GM12878 (cell line): ENCODE results near the gene PKN2. TPM values are rescaled to one million over a fixed set of nuclear protein-coding genes. Genes with fewer than 3 reads are reported as not detected.

Experiments used
- ATAC-seq: fragments of 200-7000 bp; cut with Tn5 transposase; 3 replicates; pipeline ENCODE4 v1.9.1; 2020; ENCODE audit warnings: mild to moderate bottlenecking, moderate library complexity
- BruUV-seq: library from RNA; stranded (reverse); fragments of 400-500 nt; replicated peaks from 2 replicates; lab custom pipeline; 2021; lab: Mats Ljungman, UMichigan
- CTCF ChIA-PET: fragments of 300-600 bp; sonication (Branson Sonifier 250); formaldehyde crosslinking; extraction: SDS; loops from one replicate; lab custom pipeline; 2021; ENCODE audit warnings: inconsistent platforms; lab: Yijun Ruan, JAX
- POLR2A ChIA-PET: fragments of 350-600 bp; formaldehyde crosslinking; extraction: SDS; loops from one replicate; lab custom pipeline; 2021; ENCODE audit warnings: inconsistent platforms; lab: Charles Lee
- RAD21 ChIA-PET: fragments of 300-600 bp; sonication (Branson Sonifier 250); formaldehyde crosslinking; loops from one replicate; lab custom pipeline; 2023; ENCODE audit warnings: antibody characterized with exemption; ENCODE audit not compliant: unreplicated experiment; lab: Charles Lee
- SMC1A ChIA-PET: fragments of 300-600 bp; sonication (Branson Sonifier 250); formaldehyde crosslinking; loops from one replicate; lab custom pipeline; 2023; ENCODE audit not compliant: unreplicated experiment, uncharacterized antibody; lab: Charles Lee
- DNase-seq: peaks from one replicate; pipeline ENCODE4 v3.0.0-alpha.2; 2011; ENCODE audit warnings: low read depth, low spot score
- FAIRE-seq: peaks from 3 replicates; lab custom pipeline; 2011; peaks lifted over from hg19 to GRCh38; lab: Jason Lieb, UNC
- H2AFZ ChIP-seq: 2 replicates; pipeline ENCODE4 v1.6.0; 2011; ENCODE audit warnings: low read depth, low read length, control low read depth; ENCODE audit not compliant: control insufficient read depth
- H3K27ac ChIP-seq: 2 replicates; pipeline ENCODE4 v1.5.1; 2011; ENCODE audit warnings: control low read depth; ENCODE audit not compliant: control insufficient read depth, insufficient read depth
- H3K27me3 ChIP-seq, 2 experiments: replicated peaks in 1 of 2; 2 replicates each; pipeline versions ENCODE4 v1.6.0 to v1.6.1; 2011; ENCODE audit warnings: low read length in 1 of 2; ENCODE audit not compliant: control insufficient read depth in 2 of 2, insufficient read depth in 2 of 2
- H3K36me3 ChIP-seq, 2 experiments: 2 replicates each; pipeline ENCODE4 v1.5.1; 2011; ENCODE audit warnings: low read length in 1 of 2; ENCODE audit not compliant: control insufficient read depth in 2 of 2, insufficient read depth in 2 of 2
- H3K4me1 ChIP-seq: 2 replicates; pipeline ENCODE4 v1.6.1; 2011; ENCODE audit warnings: mild to moderate bottlenecking, low read length, moderate library complexity, mixed read lengths; ENCODE audit not compliant: control insufficient read depth, insufficient read depth
- H3K4me2 ChIP-seq: 2 replicates; pipeline ENCODE4 v1.6.0; 2011; ENCODE audit warnings: control low read depth; ENCODE audit not compliant: control insufficient read depth, insufficient read depth
- H3K4me3 ChIP-seq: fragments of 200-600 bp; sonication (generic); 2 replicates; pipeline ENCODE4 v1.5.1; 2016
- H3K79me2 ChIP-seq: 2 replicates; pipeline ENCODE4 v1.6.0; 2011; ENCODE audit warnings: low read length; ENCODE audit not compliant: control insufficient read depth, insufficient read depth
- H3K9ac ChIP-seq: 2 replicates; pipeline ENCODE4 v1.8.0; 2011; ENCODE audit warnings: low read length, control low read depth, mixed read lengths; ENCODE audit not compliant: control insufficient read depth, insufficient read depth
- H3K9me3 ChIP-seq: replicated peaks from 3 replicates; pipeline ENCODE4 v1.5.1; 2011; ENCODE audit warnings: mild to moderate bottlenecking, low read length; ENCODE audit not compliant: control insufficient read depth, insufficient read depth
- H4K20me1 ChIP-seq: 2 replicates; pipeline ENCODE4 v1.6.0; 2011; ENCODE audit not compliant: control insufficient read depth, insufficient read depth
- CUX1 ChIP-seq: IDR thresholded peaks from 2 replicates; pipeline ENCODE4 v1.6.1; 2012; ENCODE audit warnings: improper control_type of control experiment, low read depth, low read length; ENCODE audit not compliant: insufficient replicate concordance
- JUNB ChIP-seq: IDR thresholded peaks from 2 replicates; pipeline ENCODE4 v1.6.1; 2016; ENCODE audit warnings: antibody characterized with exemption, mild to moderate bottlenecking
- MEF2A ChIP-seq: IDR thresholded peaks from 2 replicates; pipeline ENCODE4 v1.6.1; 2011; ENCODE audit warnings: low read depth, mild to moderate bottlenecking, low read length, moderate library complexity; ENCODE audit not compliant: insufficient read depth
- POLR2AphosphoS2 ChIP-seq: IDR thresholded peaks from 2 replicates; pipeline ENCODE4 v1.6.1; 2011; ENCODE audit warnings: low read depth, mild to moderate bottlenecking, low read length, improper control_type of control experiment, moderate library complexity
- REST ChIP-seq: IDR thresholded peaks from 2 replicates; pipeline ENCODE4 v1.6.1; 2012; ENCODE audit warnings: mild to moderate bottlenecking, low read depth, low read length
- SMAD5 ChIP-seq: IDR thresholded peaks from 2 replicates; pipeline ENCODE4 v1.6.1; 2016; ENCODE audit warnings: antibody characterized with exemption, low read depth
- WGBS: methylation state at CpG from one replicate; pipeline ENCODE4 v1.1.6; 2016; ENCODE audit warnings: low lambda C conversion rate; ENCODE audit not compliant: insufficient replicate concordance, insufficient coverage; ENCODE audit errors: missing lambda C conversion rate; 5-methylcytosine and 5-hydroxymethylcytosine counted together
- in situ Hi-C: fragments of 300-500 bp; cut with MboI; formaldehyde crosslinking; loops from 9 replicates; pipeline ENCODE4 v1.14.3; 2018; ENCODE audit warnings: mixed read lengths
- intact Hi-C: fragments of 100-400 bp; cut with micrococcal nuclease; formaldehyde crosslinking; loops from one replicate; pipeline ENCODE4 v1.14.2; 2022; ENCODE audit not compliant: unreplicated experiment
- polyA plus RNA-seq, 11 experiments: library from polyadenylated mRNA; depleted of rRNA in 4 of 11; unstranded in 6 of 11; stranded (reverse) in 5 of 11; fragments of >200 nt; fragmentation: Nextera tagmentation in 4 of 11; fragmentation: Illumina TruSeq in 1 of 11; extraction: Ambion mirVana in 4 of 11; extraction: Trizol in 1 of 11; gene quantifications; 1 replicate in 1 of 11; 2 replicates in 10 of 11; pipeline versions ENCODE4 v1.2.1 to v1.2.3, GENCODE V29; 2011 to 2016; ENCODE audit warnings: inconsistent platforms in 2 of 11, missing spikeins in 2 of 11, low read depth in 1 of 11
- total RNA-seq, 4 experiments: library from RNA; depleted of rRNA in 3 of 4; stranded (reverse); fragments of >200 nt in 3 of 4; fragmentation: Illumina TruSeq in 1 of 4; extraction: Trizol in 1 of 4; gene quantifications; 2 replicates each; pipeline versions ENCODE4 v1.2.1 to v1.2.3, GENCODE V29; 2013 to 2021
- TF ChIP-seq, protein P1 (sequence below): fragments of 450-650 bp; IDR thresholded peaks from 2 replicates; pipeline ENCODE4 v1.6.1; 2017; ENCODE audit warnings: borderline replicate concordance
- TF ChIP-seq, protein P2 (sequence below): fragments of 450-650 bp; conservative IDR thresholded peaks from 2 replicates; pipeline ENCODE4 v1.6.1; 2017; ENCODE audit warnings: mild to moderate bottlenecking, moderate library complexity

PKN2 gene
- total and polyA plus RNA-seq, 10 of the 15 experiments (the other 5 are each of a cell fraction or from before 2014, with no cell fraction given), result 2.6 to 18.3 (median 12.9) TPM

- Histone ChIP-seq H2AFZ (no peak overlapping the region), H4K20me1 (no peaks in the 10 kb centered on the region), H3K9me3 (no peaks in the 10 kb centered on the region; the same call in 2 of the 3 replicates), H3K79me2 (peaks cover 17% of the 10 kb centered on the region), H3K9ac (no peak overlapping the region), H3K27ac (no peak overlapping the region), H3K4me1 (no peaks in the 10 kb centered on the region), H3K4me3 (no peak overlapping the region), H3K36me3 (peaks cover 0 to 14% of the 10 kb centered on the region in 2 experiments; a peak in 2 of 4 replicates), H3K4me2 (no peak overlapping the region), H3K27me3 (no peaks in the 10 kb centered on the region)
- in situ Hi-C loops, result no loop called here
- ChIA-PET SMC1A (interaction anchor here (0.7 to 8.5 kb wide), 12 partner anchors 11 to 227 kb away, joined by 3 to 132 read pairs (median 4); partner anchors contain the start of gene GTF2B), RAD21 (interaction anchor here (0.9 to 6.1 kb wide), 5 partner anchors 13 to 228 kb away, joined by 4 to 80 read pairs (median 7); no protein-coding TSS in a partner anchor), POLR2A (interaction anchor here (0.5 to 0.8 kb wide), 2 partner anchors 190 to 193 kb away, joined by 3 read pairs; no protein-coding TSS in a partner anchor), CTCF (interaction anchor here (1.3 to 9.4 kb wide), 12 partner anchors 9 to 266 kb away, joined by 3 to 293 read pairs (median 11); no protein-coding TSS in a partner anchor)
- no peak for ATAC-seq
- intact Hi-C loops, result loop anchor here (5.0 kb wide), 1 partner anchor 693 kb away; no protein-coding TSS in a partner anchor
- FAIRE-seq, result no peak
- no TSS peak for BruUV-seq
- no peak for DNase-seq
- WGBS, result 100% methylated on average over 4 of the region's 4 CpGs
- TF ChIP-seq REST (no peak), JUNB (no peak), MEF2A (no peak), SMAD5 (no peak), CUX1 (no peak), POLR2AphosphoS2 (no peak)
- TF ChIP-seq, protein P1, sequence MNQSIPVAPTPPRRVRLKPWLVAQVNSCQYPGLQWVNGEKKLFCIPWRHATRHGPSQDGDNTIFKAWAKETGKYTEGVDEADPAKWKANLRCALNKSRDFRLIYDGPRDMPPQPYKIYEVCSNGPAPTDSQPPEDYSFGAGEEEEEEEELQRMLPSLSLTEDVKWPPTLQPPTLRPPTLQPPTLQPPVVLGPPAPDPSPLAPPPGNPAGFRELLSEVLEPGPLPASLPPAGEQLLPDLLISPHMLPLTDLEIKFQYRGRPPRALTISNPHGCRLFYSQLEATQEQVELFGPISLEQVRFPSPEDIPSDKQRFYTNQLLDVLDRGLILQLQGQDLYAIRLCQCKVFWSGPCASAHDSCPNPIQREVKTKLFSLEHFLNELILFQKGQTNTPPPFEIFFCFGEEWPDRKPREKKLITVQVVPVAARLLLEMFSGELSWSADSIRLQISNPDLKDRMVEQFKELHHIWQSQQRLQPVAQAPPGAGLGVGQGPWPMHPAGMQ, result no peak
- TF ChIP-seq, protein P2, sequence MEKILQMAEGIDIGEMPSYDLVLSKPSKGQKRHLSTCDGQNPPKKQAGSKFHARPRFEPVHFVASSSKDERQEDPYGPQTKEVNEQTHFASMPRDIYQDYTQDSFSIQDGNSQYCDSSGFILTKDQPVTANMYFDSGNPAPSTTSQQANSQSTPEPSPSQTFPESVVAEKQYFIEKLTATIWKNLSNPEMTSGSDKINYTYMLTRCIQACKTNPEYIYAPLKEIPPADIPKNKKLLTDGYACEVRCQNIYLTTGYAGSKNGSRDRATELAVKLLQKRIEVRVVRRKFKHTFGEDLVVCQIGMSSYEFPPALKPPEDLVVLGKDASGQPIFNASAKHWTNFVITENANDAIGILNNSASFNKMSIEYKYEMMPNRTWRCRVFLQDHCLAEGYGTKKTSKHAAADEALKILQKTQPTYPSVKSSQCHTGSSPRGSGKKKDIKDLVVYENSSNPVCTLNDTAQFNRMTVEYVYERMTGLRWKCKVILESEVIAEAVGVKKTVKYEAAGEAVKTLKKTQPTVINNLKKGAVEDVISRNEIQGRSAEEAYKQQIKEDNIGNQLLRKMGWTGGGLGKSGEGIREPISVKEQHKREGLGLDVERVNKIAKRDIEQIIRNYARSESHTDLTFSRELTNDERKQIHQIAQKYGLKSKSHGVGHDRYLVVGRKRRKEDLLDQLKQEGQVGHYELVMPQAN, result no peak
Measured at GRCh38 chr1:88875595-88875994, 191.5 kb downstream of the PKN2 start.
